D721Med (cell line): ENCODE measurements around the gene CNPY2.
"Not testable (repeated sequence)": the region's sequence is repeated elsewhere in the genome, so short reads cannot be mapped to it uniquely, and the experiment has no call there.

Experiments
- DNase-seq: peaks from one replicate; pipeline ENCODE4 v3.0.0; 2011; ENCODE audit warnings: low spot score; ENCODE audit not compliant: insufficient read length
- FAIRE-seq: peaks from 2 replicates; lab custom pipeline; 2011; peaks lifted over from hg19 to GRCh38; lab: Jason Lieb, UNC
- CTCF ChIP-seq: IDR thresholded peaks from 2 replicates; pipeline ENCODE4 v1.5.1; 2012; ENCODE audit warnings: mild to moderate bottlenecking, control low read depth; ENCODE audit not compliant: insufficient read depth; ENCODE audit errors: missing control alignments

CNPY2 gene

GRCh38 chr12:56278905-56279304 lies 36.9 kb downstream of the CNPY2 start:
- FAIRE-seq, result no peak
- DNase-seq, result no peak
- no peak for TF ChIP-seq CTCF

- no peak for FAIRE-seq
Measured at GRCh38 chr12:56274299-56274698, 41.5 kb downstream of the CNPY2 start.

GRCh38 chr12:56272468-56272867 lies 43.3 kb downstream of the CNPY2 start:
- not testable (repeated sequence) for DNase-seq, FAIRE-seq

More at GRCh38 chr12:56274299-56274698, 41.5 kb downstream of the CNPY2 start:
- DNase-seq, result no peak
- no peak for TF ChIP-seq CTCF

- FAIRE-seq, result no peak
- no peak for DNase-seq
Measured at GRCh38 chr12:56271031-56271430, 44.8 kb downstream of the CNPY2 start.

GRCh38 chr12:56267443-56268071 lies 48.2 kb downstream of the CNPY2 start:
- DNase-seq, result no peak
- no peak for FAIRE-seq
- no peak for TF ChIP-seq CTCF

More at GRCh38 chr12:56271031-56271430, 44.8 kb downstream of the CNPY2 start:
- TF ChIP-seq CTCF, result peak; percentile 37

GRCh38 chr12:56266693-56267442 lies 48.9 kb downstream of the CNPY2 start, which contains the start of gene COQ10A:
COQ10A (plus strand) TSS chr12:56266942; CDS start chr12:56267119, 177 bp downstream.
- FAIRE-seq, result no peak
- peak; percentile 35 for TF ChIP-seq CTCF
- DNase-seq, result peak; percentile 94

- DNase-seq, FAIRE-seq: not testable (repeated sequence)
Measured at GRCh38 chr12:56266068-56266692, 49.6 kb downstream of the CNPY2 start.

GRCh38 chr12:56262955-56263354 lies 52.8 kb downstream of the CNPY2 start:
- not testable (repeated sequence) for FAIRE-seq, DNase-seq
